Stimulated activated CD8-positive, alpha-beta memory T cell treated with anti-CD3 and anti-CD28 coated beads, Interleukin-7, amount 100 ng/mL, for 1 hour (primary cell): ENCODE data around the gene ADAMTS13.
"Not testable (repeated sequence)": the region's sequence is repeated elsewhere in the genome, so short reads cannot be mapped to it uniquely, and the experiment has no call there.

Experiments
- DNase-seq, 2 donors: peaks; one replicate each; pipeline ENCODE4 v3.0.0-alpha.2; 2020; ENCODE audit warnings: low read depth in 2 of 2

Gene ADAMTS13

GRCh38 chr9:133392308-133392707 lies 29.9 kb upstream of the ADAMTS13 start:
- DNase-seq = not testable (repeated sequence)

DNA sequence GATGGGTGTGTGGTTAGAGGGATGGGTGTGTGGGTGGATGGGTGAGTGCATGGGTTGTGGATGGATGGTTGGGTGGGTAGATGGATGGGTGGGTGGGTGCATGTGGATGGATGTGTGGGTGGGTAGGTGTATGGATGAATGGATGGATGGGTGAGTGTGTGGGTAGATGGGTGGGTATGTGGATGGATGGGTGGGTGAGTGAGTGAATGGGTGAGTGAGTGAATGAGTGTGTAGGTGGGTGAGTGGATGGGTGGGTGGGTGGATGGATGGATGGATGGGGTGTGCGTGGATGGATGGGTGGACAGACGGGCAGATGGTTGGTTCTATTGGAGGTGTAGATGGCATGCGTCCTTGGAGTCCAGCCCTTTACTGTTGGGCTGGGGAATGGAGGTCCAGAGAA lies 28.8 kb upstream of the ADAMTS13 start:
- no peak for DNase-seq

DNA sequence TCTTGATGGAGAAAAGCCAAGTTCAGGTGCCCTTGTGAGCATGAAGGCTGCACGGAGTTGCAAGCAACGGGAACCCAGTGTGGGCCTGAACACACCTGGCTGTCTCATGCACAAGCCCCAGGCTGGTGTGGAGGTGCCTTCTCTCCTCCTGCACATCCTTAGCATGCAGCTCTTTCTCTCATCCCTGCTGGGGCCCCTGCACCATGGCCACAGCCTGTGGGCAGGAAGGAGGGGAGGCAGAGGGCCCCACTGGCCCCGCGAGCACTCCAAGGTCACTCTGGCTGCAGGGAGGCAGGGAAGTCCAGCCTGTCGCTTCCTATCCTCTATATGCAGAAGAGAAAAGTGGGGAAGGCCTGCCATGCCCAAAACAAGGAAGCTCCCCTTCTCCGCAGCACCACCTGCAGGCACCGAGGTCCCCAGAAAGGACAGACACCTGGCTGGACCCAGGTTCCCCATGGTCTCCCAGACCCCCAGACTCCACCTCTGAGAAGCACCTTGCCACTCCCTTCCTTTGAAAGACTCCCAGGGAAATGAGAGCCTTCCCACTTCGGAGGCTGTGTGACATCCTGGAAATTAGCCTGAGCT lies 27.4 kb upstream of the ADAMTS13 start:
- no peak for DNase-seq

DNA sequence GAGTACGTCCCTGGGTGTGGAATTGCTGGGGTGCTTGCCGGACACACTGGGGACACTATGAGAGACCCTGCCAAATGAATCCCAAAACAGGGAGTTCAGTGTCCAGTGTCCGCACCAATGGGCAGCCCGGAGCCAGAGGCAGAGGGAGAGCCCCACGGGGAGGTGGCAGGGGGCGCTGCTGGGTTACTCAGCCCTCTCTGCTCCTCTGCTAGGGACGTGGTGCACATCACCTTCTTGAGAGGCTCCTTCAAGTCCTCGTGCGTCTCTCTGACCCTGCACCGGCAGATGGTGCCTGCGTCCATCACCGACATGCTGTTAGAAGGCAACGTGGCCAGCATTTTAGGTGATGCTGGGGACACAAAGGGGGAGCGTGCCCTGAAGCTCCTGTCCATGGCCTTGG lies 25.2 kb upstream of the ADAMTS13 start:
- DNase-seq = no peak

- DNase-seq = no peak
Observed at GRCh38 chr9:133397370-133397769, 24.8 kb upstream of the ADAMTS13 start.

- DNase-seq = no peak
Observed at GRCh38 chr9:133397895-133398294, 24.3 kb upstream of the ADAMTS13 start.

- no peak for DNase-seq
Observed at GRCh38 chr9:133400292-133400691, 21.9 kb upstream of the ADAMTS13 start.

DNA sequence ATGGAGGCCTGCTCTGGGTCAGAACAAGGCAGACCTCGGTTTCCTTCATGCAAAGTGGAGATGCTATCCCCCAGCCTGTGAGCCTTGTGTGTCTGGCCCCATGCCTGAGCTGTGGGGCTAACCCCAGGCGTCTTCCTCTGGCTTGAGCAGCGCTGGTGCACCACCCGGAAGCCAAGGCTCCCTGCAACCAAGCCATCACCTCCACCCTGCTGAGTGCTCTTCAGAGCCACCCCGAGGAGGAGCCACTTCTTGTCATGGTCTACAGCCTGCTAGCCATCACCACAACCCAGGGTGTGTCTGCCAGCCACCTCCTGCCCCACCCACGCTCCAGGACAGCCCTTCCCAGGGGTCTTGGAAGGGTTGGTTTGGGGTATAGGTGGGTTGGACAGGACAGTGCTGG lies 20.6 kb upstream of the ADAMTS13 start:
- no peak for DNase-seq

DNA sequence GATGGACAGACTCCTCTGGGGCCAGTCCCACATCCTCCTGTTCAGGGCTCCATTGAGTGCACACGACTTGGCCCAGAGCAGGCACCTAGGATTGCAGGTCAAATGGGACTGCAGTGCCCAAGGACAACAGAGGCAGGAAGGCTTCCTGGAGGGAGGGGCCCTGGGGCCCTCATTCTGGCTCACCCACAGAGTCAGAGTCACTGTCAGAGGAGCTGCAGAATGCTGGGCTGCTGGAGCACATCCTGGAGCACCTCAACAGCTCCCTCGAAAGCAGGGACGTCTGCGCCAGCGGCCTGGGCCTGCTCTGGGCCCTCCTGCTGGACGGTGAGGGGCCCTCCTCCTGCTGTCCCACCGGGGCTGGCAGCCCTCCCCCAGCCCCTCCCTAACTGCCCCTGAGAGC lies 19.5 kb upstream of the ADAMTS13 start:
- DNase-seq = no peak

DNA sequence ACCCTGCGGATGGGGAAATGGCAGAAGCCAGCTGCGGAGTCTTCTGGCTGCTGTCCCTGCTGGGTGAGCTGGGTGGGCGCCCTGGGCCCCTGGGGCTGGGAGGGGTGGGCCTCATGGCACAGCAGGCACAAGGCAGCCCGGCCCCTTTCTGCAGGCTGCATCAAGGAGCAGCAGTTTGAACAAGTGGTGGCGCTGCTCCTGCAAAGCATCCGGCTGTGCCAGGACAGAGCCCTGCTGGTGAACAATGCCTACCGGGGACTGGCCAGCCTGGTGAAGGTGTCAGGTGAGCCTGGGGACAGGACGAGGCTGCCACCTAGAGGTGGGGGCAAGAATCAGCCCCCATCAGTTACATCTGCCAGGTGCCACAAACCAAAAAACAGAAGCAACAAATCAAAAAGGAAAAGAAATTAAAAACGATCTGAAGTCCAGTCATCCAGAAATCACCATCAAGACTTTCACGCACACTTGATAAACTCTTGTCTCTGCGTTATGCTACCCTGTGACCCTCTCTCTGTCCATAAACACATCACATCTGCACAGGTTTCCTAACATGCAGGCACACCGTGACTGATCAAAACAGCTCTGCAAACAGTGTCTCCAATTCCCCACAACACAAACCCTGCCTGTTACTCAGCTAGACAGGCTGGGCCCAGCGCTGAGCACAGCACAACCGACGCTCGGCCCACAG lies 18.3 kb upstream of the ADAMTS13 start:
- peak; percentile 16 to 39 for DNase-seq

GRCh38 chr9:133404454-133405002 lies 17.6 kb upstream of the ADAMTS13 start:
- DNase-seq = no peak

GRCh38 chr9:133405508-133406438 lies 16.4 kb upstream of the ADAMTS13 start:
- no peak for DNase-seq

- DNase-seq = peak; percentile 55 to 63
Observed at GRCh38 chr9:133406480-133407307, 15.5 kb upstream of the ADAMTS13 start.

DNA sequence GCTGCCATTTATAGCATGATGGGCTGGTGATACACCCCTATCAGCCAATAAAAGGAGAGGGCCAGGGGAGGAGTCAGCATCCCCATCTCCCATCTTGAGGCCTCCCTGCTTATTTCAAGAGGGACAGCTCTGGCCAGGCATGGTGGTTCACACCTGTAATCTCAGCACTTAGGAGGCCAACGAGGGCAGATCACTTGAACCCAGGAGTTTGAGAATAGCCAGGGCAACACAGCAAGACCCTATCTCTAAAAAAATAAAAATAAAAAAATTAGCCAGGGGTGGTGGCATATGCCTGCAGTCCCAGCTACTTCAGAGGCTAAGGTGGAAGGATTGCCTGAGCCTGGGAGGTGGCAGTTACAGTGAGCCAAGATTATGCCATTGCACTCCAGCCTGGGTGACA lies 14.1 kb upstream of the ADAMTS13 start:
- DNase-seq = no peak

DNA sequence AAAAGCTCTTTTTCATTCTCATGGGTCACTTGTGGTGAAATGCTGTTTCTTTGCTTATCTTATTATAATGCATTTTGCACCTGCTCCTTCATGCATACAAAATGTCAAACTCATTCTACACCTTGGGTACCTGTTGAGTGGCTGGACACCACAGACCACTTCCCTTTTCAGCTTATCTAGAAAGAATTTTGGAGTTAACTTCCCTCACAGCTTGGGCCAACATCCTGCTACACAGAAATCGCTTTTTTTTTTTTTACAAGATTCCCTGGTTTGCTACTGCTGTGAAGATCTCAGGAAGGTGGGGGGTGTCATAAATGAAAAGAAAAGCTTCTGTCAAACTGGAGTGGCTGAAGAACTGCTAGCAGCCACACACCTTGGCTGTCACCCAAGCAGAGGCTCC lies 7.0 kb upstream of the ADAMTS13 start:
- no peak for DNase-seq

GRCh38 chr9:133417541-133418461 lies 4.4 kb upstream of the ADAMTS13 start, which contains the start of gene REXO4:
TSS of gene REXO4 (minus strand) at chr9:133418010. CDS start at chr9:133417844, 166 bp downstream.
- peak; percentile 64 to 69 for DNase-seq

DNA sequence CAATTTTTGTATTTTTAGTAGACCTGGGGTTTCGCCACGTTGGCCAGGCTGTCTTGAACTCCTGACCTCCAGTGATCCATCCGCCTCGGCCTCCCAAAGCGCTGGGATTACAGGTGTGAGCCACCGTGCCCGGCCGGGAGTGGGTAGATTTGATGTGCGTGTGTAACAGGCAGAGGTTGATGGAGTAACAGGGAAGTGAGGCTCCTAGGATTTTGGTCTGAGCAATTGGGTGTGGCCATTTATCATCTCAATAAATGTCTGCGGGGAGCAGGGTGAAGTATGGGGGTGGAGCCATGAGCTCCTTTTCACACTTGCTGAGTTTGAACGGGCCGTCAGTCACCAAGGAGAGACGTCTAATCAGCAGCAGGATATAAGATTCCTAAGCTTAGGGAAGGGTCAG lies 3.2 kb upstream of the ADAMTS13 start:
- DNase-seq = no peak

- no peak for DNase-seq
Observed at GRCh38 chr9:133420392-133420827, 1.8 kb upstream of the ADAMTS13 start.

DNA sequence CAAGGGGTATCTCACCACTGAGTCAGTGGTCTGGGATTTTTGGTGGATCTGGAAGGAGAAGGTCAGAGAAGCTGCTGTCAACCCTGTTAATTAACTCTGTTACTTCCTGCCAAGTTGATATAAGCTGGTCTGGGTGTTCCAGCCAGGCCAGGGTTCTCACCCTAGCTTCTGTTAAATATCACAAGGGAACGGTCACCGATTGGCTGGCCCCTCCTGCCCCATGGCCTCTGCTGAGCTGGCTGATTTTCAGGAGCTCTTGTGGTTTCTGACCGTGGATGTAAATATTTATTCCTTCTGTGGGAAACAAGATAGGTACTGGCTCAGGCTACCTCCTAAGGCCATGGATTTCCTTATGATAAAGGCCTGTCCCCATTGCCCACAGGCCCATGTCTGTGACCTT lies 1.0 kb downstream of the ADAMTS13 start:
- no peak for DNase-seq

DNA sequence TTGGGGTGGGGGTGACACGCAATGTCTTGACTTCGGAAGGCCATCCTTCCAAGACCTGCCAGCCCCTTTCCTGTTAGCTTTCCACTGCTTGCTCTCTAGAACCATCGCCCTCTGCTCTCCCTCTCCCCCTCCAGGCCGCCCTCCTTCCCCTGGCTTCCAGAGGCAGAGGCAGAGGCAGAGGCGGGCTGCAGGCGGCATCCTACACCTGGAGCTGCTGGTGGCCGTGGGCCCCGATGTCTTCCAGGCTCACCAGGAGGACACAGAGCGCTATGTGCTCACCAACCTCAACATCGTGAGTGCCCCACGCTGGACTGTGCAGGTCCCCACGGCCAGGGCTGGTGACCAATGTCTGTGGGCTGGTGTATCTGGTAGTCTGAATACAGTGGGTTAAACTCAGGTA lies 2.0 kb downstream of the ADAMTS13 start:
- DNase-seq = no peak
